Activated naive CD8-positive, alpha-beta T cell treated with anti-CD3 and anti-CD28 coated beads, Interleukin-2, amount 50 U/mL, for 16 hours (primary cell): ENCODE measurements around the gene MICB.
"Not testable (repeated sequence)": the region's sequence is repeated elsewhere in the genome, so short reads cannot be mapped to it uniquely, and the experiment has no call there.

ENCODE experiments used
- DNase-seq: peaks from one replicate; pipeline ENCODE4 v3.0.0-alpha.2; 2020; ENCODE audit warnings: low read depth, low spot score

The MICB gene

DNA sequence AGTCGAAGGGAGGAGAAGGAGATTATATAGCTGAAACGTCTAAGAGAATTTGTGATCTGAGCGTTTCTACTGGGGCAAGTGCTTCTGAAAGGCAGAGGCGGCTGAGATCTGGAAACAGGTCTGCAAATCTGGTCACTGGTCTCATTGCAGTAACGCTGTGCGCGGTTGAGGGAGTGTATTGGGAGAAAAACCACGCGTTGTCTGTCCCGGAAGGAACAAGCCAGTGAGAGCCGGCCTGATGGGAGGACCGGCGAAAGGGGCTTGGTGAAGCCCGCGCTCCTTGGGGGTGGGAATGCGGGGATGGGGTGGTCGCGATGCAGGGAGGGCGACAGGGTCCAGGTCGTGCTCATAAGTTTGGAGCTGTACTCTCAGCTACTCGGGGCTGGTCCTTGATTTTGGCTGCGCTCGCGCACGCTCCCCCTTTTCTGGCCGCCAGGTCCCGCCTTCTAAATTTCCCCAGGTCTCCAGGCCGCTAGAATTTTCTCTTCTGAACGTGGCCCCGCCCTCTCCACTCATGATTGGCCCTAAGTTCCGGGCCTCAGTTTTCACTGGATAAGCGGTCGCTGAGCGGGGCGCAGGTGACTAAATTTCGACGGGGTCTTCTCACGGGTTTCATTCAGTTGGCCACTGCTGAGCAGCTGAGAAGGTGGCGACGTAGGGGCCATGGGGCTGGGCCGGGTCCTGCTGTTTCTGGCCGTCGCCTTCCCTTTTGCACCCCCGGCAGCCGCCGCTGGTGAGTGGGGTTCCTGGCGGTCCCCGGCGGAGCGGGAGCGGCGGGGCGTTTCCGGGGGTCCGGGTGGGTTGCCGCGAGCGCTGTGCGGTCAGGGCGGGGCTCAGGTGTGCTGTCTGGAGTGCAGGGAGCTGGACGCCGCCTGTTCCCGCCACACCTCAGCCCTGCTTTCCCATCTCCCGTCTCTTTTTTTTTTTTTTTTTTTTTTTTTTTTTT lies at the start of gene MICB:
TSS of gene MICB (plus strand) at position 615 of the 946 bp plus-strand sequence. CDS start at position 664, 49 bp downstream.
- peak; percentile 73 for DNase-seq

DNA sequence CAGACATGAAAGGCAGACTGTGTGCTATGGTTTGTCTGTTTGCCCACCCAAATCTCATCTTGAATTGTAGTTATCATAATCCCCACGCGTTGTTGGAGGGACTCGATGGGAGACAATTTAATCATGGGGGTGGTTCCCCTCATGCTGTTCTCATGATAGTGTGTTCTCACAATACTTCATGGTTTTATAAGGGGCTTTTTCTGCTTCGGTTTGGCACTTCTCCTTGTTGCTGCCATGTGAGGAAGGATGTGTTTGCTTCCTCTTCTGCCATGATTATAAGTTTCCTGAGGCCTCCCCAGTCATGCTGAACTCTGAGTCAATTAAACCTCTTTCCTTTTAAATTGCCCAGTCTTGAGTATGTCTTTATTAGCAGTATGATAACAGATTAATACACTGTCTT lies 47.2 kb upstream of the MICB start:
- no peak for DNase-seq

DNA sequence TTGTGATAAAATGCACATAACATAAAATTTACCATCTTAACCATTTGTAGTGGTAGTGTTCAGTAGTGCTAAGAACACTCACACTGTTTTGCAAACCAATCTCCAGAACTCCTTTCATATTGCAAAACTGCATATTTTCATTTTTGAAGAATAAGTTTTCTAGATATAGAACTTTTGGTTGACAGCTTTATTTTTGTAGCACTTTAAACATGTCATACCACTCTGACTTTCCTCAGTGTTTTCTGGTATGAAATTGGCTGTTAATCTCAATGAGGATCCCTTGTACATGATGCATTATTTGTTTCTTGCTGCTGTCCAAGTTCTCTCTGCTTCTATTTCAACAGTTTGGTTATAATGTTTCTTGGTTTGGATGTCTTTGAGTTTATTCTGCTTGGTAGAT lies 45.1 kb upstream of the MICB start:
- no peak for DNase-seq

- no peak for DNase-seq
Measured at GRCh38 chr6:31453259-31453658, 44.7 kb upstream of the MICB start.

DNA sequence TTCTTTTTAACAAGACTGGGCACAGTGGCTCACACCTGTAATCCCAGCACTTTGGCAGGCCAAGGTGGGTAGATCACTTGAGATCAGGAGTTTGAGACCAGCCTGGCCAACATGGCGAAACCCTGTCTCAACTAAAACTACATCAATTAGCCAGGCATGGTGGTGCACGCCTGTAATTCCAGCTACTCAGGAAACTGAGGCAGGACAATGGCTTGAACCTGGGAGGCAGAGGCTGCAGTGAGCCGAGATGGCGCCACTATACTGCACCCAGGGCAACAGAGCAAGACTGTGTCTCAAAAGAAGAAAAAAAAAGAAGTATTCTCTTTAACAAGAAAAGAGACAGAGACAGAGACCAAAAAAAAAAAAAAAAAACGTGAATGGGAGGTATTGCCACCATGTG lies 38.1 kb upstream of the MICB start:
- DNase-seq = not testable (repeated sequence)

GRCh38 chr6:31460361-31461025 lies 37.5 kb upstream of the MICB start:
- DNase-seq = no peak

- DNase-seq = no peak
Measured at GRCh38 chr6:31462026-31462963, 35.6 kb upstream of the MICB start.

DNA sequence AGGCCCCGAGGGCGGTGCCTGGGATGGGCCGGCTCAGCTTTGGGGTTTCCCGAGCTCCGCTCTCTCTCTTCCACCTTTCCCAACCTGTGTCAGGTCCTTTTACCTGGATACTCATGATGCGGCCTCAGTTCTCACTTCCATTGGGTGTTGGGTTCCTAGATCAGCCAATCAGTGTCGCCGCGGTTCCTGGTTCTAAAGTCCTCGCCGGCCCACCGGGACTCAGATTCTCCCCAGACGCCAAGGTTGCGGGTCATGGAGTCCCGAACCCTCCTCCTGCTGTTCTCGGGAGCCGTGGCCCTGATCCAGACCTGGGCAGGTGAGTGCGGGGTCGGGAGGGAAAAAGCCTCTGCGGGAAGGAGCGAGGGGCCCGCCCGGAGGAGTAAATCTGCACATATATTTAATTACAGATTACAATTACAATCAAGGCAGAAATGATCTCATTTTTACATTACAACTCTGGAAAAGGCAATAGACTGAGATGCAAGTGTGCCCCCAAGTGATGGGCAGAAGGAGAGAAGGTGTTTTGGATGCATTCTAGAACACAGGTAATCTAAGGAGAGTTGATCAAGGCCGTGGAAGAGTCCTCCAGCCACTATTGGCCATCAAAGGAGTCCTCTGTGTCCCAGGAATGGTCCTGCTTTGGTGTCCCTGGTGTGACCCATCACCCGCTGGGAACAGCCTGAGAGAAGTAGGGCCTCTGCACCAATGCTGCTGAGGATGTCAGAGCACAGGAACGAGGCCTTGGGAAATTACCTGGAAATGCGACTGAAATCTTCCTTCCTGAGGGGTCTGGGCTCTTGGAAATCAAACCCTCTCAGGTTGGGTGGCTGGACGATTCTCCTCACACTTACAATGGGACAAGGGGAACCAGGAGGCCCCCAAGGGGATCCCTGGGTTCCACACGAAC lies 34.7 kb upstream of the MICB start:
- DNase-seq = peak; percentile 72

- no peak for DNase-seq
Measured at GRCh38 chr6:31464252-31465184, 33.4 kb upstream of the MICB start.

- no peak for DNase-seq
Measured at GRCh38 chr6:31465185-31465536, 32.8 kb upstream of the MICB start.

DNA sequence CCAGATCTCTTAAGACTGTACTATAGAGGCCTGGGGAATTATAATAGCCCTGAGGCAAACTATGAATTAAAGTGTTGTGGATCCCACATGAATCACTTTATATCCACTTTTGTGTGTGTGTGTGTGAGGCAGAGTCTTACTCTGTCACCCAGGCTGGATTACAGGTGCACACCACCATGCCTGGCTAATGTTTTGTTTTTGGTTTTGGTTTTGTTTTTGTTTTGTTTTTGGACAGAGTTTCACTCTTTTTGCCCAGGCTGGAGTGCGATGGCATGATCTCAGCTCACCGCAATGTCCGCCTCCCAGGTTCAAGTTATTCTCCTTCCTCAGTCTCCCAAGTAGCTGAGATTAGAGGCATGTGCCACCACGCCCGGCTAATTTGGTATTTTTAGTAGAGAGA lies 32.2 kb upstream of the MICB start:
- no peak for DNase-seq

DNA sequence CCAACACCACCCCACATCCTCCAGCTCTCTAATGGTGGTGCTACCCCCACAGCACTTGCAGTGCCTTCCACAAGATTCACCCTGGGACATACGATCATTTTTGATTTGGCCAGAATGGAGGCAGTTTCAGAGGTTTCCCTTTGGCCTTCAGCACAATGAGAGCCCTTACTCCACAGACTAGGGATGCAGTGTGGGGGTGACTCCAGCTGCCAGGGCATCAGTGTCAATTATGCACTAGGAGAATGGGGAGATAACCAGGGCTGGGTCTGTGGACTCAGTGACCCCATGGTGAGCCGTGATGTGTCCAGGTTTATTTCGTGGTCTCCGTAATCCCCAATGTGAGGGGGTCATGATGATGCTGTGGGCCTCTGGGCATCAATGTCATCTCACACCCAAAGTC lies 31.5 kb upstream of the MICB start:
- no peak for DNase-seq

GRCh38 chr6:31467151-31467550 lies 30.8 kb upstream of the MICB start:
- DNase-seq = no peak

- no peak for DNase-seq
Measured at GRCh38 chr6:31468311-31468710, 29.6 kb upstream of the MICB start.

DNA sequence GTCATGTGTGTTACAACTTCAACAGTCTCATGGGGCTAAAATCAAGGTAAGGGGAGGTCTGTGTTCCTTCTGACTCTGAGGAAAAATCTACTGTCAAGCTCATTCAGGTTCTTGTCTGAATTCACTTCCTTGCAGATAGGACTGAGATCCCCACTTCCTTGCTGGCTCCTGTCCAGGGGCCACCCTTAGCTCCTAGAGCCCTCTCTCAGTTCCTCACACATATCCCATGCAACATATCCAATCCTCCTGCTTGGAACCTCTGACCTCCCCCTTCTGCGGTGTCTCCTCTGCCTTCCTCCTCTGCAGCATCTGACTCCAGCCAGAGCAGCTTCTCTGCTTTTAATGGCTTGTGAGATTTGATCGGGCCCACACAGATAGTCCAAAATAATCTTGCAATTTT lies 27.1 kb upstream of the MICB start:
- no peak for DNase-seq

GRCh38 chr6:31471711-31472110 lies 26.2 kb upstream of the MICB start:
- DNase-seq = no peak

DNA sequence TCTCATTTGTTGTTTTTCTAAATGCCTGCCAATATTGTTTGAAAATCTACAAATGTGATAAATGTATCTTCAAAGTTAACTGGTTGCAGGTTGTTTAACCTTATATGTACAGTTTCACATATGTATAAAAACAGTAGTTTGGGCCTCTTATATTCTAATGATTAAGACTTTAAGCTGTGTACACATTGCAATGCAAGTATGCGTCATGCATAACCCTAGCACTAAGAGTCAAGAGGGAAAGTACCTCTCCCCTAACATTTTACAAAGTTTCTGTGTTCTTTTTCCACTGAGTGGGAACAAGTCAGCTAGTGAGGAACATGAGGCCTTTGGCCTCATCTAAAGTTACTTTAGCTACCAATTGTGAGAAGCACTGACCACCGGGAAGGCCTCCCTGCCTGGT lies 25.7 kb upstream of the MICB start:
- no peak for DNase-seq

GRCh38 chr6:31473244-31473643 lies 24.7 kb upstream of the MICB start:
- DNase-seq = no peak
